Dermis blood vessel endothelial cell (primary cell): ENCODE results near the gene GHRL. TPM values are rescaled to one million over a fixed set of nuclear protein-coding genes. Genes with fewer than 3 reads are reported as not detected.
A peak's percentile ranks its signal among the peaks of the same experiment; 100 is the strongest.
"Not testable (repeated sequence)": the region's sequence is repeated elsewhere in the genome, so short reads cannot be mapped to it uniquely, and the experiment has no call there.

ENCODE experiments used
- DNase-seq: peaks from one replicate; pipeline ENCODE4 v3.0.0; 2010
- total RNA-seq: library from RNA; depleted of rRNA; stranded (reverse); fragments of >200 nt; gene quantifications from 2 replicates; pipeline ENCODE4 v1.2.3, GENCODE V29; 2014

Gene GHRL
- total RNA-seq, 1 donor from 2014 or later, result 0.68 TPM

DNA sequence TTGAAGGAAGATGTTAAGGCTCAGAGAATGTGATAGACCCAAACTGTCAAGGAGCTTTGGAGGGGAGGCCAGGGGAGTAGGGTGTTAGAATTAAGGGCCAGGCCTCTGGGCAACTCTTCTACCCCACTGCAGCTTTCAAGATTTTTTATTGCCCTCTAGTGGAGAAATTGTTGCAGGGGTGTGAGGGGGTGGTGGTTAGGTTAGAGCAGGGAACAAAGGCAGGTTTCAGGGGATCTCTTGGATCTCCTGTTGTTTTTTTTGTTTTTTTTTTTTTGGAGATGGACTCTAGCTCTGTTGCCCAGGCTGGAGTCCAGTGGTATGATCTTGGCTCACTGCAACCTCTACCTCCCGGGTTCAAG is 29.6 kb upstream of the GHRL start:
- peak; percentile 34 for DNase-seq

DNA sequence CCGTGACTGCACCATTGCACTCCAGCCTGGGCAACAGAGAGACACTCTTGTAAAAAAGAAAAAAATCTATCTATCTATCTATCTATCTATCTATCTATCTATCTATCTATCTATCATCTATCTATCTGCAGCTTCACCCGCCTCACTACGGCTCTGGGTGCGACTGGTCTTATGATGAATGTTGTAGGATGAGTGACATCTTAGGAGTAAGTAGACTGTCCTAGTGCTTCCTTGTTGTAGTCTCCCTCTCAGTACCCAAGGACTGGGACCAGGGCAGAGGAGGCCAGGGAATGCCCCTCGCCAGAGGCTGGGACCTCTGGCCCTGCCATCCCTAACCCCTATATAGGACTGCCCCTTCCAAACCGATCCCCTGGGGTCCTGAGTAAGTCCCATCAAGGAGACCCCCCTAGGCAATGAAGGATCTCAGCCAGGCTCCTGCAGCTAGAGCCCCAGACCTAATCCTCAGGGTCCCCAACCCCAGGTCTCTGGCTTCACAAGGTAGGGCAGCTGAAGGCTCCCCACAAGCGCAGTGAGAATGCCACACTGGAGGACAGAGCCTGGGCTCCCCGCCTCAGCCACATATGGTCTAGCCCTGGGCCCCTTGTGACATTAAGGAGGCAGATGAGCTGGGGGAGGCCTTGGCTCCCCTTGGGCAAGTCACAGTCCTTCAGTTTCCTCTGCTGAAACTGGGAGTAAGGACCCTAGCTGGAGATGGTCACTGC is 29.0 kb upstream of the GHRL start:
- no peak for DNase-seq

DNA sequence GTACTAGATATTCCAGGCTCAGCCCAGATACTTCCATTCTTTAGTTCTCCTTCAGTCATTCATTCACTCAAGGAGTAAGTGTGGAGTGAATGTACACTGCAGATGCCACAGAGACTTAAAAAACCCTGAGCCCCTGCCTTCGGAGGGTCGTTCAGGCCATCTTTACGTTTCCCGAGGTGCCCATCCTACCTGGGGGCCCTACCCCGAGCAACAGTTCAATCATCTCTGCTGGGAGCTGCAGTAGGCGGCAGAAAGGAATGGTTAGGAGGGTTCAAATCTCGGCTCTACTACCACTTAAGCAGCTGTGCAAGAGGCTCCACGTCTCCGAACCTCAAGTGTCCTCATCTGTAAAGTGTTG is 27.6 kb upstream of the GHRL start:
- no peak for DNase-seq

DNA sequence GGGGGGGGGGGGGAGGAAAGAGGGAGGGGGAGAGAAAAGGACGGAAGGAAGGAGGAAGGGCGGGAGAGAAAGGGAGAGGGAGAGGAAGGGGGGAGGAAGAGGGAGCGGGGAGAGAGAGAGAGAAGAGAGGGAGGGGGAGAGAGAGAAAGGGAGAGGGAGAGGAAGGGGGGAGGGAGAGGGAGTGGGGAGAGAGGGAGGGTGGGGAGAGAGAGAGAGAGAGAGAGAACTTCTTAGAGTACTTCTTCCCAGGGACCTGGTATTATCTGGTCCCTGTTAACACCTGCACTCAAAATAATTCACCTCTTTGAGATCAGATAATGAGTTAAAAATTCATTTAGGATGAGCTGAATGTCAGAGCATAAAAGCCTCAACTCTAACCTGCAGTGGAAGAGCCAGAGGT is 27.1 kb upstream of the GHRL start:
- DNase-seq, result no peak

DNA sequence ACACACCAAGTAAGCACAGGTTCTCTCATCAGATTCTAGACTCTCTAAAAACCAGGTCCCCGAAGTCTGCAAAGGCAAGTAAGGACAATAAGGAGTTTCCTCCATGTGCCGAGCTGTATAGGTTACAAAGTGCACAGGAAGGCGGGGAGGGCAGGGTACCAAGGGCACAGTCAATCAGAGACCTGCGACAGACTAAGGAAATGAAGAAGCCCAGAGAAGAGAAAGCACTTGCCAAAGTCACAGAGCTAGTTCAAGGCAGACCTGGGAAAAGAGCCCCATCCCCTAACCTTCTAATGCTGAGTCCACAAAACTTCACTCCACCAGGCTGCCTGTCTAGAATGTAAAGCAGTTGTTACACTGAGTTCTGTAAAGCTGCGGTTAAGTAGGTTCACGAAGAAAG is 26.5 kb upstream of the GHRL start:
- DNase-seq, result no peak

DNA sequence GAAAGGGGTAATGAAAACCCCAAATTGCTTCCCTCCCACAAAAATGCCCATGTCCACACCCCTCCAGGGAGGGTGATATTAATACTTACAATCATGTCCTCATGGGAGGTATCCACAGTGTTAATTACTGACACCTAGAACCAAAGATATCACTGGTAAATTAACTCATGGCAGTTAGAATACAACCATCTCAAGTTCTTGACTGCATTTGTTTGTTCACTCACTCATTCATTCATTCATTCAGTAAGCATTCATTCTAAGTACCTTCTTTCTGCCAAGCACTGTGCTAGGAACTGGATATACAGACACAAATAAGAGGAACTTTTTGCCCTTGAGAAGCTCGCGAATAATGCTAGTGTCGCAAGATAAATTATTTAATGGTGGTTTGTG is 25.2 kb upstream of the GHRL start:
- no peak for DNase-seq

DNA sequence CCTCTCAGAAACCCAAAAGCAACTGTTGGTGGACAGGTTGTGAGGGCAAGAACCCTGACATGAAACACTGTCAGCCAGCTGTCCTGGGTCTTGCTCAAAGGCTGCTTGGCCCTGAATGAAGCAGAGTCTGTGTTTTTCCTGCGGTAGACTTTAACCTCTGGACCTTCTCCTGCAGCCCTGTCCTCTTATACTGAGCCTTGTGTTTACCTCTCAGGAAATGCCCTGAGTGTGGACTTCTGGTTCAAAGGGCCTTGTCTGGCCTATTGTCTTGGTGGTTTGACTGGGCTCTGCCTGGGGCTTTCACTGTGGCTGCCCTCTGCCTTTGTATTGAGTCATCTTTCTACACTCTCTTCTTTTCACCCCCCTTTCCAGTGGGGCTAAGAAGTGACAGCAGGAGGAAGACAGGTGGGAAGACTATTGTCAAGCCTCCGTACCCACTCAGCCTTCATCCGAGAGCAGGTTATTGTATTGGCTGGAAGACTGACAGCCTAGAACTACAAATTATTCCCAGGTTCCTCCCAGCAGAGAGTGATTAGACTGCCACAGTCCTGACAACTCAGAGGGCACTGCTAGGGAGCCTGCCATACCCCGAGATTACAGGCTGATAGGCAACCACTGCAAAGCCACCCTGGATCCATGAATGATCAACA is 24.7 kb upstream of the GHRL start:
- DNase-seq, result peak; percentile 35

DNA sequence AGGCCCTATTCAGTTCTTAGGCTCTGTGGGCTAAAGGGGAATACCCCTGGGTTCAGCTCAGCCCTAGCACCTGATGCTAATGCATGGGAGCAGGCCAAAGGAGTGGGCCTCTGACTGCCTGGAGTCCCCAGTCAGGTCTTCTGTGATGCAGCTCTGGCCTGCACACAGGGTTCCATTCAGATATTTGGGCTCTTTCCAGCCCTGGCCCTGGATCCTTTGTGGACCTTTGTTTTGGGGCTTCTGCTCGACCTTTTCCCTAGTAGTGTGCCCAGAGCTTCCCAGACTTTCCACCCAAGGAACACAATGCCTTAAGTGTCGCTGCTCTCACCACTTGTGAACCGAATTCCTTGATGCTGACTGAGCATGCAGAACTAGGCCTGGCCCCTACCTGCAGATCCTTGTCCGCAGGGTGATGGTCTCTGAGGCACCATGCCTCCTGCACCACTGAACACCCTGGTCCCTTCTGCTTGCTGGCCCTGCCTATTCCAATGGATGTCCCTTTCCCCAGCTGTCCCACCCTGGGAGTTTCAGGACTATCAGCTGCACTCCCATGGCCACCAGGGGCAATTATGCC is 23.1 kb upstream of the GHRL start:
- DNase-seq, result no peak

DNA sequence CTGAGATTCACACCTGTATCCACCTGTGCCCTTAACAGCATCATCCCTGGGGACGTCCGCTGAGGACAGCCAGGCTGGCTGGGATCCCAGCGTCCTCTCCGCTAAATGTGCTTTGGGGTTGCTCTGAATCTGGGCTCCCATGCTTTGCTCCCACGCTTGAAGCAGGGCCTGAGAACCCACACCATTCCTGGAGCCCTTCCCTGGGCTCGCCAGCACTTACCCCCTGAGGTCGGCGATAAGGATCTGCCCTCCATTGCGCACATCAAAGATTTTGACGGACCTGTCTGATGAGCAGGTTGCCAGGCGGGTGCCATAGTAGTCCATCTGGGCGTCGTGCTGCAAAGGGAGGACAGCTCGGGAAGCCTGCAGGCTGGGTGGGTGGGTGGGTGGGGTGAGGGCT is 22.4 kb upstream of the GHRL start:
- DNase-seq, result no peak

DNA sequence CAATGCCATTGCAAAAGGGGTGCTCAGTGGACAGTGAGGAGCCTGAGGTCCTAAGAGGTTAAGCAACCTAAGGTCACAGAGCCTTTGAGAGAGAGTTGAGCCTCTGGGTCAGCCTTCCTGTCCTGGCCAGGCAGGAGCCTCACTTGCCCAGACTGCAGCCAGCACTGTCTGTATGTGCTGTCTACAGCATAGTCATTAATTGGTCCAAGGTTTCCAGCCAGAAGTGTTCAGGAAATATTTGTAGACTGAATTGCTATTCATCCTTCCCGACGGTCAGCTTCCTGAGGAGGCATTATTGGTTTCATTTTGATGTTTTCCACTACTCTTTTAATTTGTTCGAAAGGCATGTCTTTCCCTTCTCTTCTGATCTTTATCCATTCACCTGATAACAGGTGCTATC is 20.1 kb upstream of the GHRL start:
- DNase-seq, result peak; percentile 68

DNA sequence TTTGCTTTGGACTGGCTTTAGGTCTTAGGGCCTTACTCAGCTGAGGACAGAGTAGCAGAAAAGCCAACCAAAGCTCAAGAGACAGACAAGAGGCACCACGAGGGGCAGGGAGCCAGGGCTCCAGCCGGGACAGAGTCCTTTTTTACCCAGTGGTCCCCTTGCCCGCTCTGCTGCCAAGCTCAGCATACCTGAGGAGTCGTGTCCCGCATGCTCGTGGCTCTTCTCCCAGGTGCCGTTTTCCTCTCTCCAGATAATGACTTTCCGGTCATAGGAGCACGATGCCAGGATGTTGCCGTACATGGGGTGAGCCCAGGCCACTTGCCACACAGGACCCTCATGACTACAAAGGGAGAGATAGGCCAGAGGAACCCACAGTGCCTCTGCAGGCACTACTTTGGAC is 19.6 kb upstream of the GHRL start:
- no peak for DNase-seq

DNA sequence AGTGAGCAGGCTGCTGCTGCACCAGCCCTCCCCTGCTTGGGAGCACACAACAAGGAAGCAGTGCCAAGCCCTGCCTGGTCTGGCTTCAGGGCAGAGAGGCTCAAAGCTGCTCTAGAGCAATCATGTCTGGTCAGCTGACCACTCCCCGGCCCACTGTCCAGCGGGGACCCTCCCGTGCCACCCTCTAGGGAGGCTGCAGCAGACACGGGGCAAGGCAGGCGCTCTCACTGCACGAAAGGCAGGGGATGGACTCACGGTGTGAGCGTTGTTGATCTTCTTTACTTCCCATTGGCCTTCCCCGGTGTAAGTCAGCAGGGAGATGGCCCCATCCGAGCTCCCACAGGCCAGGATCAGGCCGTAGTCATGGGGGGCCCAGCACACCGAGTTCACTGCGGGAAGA is 19.0 kb upstream of the GHRL start:
- no peak for DNase-seq

DNA sequence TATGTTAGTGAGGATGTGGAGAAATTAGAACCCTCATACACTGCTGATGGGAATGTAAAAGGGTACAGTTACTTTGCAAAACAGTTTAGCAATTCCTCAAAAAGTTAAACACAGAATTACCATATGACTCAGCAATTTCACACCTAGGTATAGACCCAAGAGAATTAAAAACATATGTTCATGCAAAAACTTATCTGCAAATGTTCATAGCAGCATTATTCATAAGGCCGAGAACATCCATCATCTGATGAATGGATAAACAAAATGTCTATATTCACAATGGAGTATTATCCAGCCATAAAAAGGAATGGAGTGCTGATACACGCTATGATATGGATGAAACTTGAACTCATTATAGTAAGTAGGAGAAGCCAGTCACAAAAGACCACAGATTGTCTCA is 17.8 kb upstream of the GHRL start:
- DNase-seq, result no peak

DNA sequence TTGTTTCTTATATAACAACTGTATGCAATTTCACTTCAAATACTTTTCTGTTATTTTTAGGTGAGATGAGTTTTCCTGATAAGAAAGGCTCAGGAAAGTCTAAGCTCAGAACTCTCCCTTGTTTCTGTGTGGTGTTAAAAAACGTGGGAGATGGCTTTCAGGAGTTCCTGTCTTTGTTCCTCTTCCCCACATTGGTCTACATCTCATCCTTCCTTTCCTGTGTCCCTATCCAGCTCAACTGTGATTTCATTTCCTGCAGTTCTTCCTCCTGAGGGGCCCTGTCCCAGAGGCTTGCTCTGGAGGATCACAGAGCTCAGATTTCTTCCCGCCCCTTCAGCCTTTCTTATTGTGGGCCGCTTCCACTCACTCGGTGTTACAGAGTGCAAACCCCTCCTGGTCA is 17.0 kb upstream of the GHRL start:
- DNase-seq, result peak; percentile 84

DNA sequence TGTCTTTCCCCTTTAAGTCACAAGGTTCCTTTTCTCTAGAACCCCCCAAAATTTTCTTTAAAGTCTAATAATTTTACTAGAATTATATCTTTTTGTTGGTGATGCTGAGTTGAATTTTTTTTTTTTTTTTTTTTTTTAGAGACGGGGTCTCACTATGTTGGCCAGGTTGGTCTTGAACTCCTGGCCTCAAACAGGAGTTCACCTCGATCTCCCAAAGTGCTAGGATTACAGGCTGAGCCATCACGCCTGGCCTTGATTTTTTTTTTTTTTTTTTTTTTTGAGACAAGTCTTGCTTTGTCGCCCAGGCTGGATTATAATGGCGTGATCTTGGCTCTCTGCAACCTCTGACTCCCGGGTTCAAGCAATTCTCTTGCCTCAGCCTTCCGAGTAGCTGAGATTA is 15.9 kb upstream of the GHRL start:
- DNase-seq, result no peak

DNA sequence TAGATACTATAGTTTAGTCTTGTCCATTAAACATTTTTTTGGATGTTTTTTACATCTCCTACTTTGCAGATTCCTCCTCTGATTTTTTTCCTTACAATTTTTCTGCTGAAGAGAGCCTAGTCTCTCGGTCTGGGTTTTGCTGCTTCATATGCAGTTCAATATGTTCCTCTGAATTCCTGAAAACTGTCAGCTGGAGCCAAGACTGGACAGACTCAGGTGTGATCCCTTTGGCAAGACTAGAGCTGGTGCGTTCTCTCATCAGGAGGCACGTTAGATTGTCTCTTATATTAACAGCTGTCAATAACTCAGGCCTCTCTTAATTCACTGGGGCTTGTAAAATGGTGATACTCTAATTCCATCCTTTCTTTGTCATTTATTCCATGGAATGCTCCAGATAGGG is 13.4 kb upstream of the GHRL start:
- no peak for DNase-seq

DNA sequence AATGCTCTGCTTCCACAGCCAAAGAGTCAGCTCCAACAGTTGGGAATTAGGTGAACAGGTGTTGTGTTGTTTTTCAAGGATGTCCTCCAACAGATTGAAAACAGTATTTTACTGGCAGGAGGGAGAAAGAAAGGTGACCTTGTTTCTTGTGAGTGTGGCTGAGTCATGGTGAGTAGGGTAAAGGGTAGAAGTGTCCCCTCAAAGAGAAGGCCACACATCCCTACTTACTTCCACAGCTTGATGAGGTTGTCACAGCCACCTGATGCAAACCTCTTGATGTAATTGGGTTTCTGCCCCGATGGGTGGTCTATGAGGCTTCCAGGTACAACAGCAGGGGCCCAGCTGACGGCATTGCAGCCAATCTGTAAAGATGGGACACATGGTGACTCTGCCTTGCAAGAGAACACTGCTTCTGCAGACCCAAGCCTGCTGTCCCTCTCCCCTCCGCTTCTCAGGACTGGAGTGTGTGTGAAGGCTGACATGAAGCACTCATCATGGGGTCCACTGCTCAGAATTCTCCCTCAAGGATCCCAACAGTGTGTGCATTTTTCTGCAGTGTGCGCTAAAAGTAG is 12.7 kb upstream of the GHRL start:
- DNase-seq, result no peak

DNA sequence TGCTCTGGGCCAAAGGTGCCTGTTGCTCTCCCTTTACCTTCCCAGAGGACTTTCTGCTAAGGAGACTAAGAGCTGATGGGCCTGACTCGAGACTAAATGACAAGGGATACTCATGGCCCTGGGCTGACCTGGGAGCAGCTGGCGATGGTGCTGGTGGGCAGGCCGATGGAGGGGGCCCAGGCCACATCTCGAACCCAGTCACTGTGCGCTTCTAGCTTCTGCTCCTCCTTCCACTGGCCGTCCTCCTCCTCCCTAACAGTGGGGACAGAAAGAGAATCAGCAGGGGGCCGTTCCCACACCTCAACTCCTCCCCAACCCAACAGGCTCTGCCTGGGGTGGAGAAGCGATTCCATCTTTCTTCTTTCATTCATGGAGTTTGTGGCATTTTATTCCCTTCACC is 12.2 kb upstream of the GHRL start:
- no peak for DNase-seq

DNA sequence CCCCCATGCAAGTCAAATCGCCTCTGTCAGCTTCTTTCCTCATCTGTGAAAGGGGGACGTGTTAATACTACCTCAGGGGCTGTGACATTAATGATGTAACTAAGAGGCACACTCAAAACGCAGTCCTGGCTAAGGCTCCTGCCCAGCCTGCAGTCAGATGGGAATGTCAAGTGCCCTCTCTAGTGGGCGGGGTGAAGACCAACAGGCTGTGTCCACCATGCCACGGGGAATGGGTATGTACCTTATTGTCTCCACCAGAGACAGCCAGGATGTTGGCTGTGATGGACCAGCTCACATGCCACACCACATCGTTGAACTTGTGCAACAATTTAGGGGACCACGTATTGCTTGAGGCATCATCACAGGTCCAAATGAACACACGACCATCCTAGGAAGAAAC is 11.0 kb upstream of the GHRL start:
- DNase-seq, result no peak

DNA sequence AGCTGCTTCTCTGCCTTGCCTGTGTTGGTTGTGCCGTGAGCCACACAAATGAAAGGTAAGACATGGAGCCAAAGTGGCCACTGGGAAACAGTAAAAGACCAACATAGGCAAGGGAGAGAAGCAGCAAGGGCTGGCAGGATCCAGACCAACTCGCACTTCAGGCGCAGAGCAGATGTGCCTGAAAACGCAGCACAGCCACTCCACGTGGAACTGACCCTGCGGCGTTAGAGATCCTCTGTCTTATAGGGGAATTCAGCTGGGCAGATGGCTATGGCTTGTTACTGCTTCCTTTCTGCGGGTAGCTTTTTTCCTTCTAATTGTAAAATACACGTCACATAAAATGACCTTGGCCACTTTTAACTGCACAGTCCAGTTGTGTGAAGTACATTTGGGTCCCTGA is 10.4 kb upstream of the GHRL start:
- no peak for DNase-seq

DNA sequence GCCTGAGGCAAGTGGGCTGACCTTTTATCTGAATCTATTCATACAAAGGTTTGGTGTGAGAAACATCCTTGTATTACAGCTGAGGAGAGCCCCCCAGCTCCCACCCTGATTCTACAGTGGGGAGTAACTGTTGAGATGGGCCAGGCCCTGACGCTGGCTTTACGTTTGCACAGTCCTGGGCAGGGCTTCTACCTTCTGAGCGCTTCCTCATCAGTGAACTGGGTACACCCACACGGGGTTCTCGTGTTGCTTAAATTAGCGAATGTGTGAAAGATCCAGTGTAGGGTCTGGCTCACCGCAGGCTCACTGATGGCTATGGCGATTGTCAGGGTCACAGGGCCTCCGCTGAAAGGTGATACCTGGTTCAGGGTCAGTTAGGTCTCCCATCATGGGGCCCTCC is 7.3 kb upstream of the GHRL start:
- DNase-seq, result no peak

DNA sequence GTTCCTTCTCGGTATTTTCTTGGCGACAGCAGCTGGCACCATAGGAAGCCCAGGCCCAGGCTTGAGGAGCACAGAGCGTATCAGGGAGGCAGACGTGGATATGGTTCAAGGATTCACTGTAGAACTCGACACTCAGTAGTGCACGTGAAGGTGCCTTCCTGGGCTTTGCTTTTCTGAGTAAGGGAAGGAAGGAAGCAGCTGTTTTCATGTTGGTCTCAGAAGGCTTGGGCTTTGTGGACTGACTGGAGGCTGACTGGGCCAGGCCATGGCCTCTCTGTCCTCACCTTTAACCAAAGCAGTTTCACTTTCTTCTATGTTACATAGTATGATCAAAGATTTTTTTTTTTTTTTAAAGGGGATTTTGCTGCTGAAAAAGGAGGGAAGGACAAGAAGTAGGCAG is 6.9 kb upstream of the GHRL start:
- DNase-seq, result peak; percentile 39

DNA sequence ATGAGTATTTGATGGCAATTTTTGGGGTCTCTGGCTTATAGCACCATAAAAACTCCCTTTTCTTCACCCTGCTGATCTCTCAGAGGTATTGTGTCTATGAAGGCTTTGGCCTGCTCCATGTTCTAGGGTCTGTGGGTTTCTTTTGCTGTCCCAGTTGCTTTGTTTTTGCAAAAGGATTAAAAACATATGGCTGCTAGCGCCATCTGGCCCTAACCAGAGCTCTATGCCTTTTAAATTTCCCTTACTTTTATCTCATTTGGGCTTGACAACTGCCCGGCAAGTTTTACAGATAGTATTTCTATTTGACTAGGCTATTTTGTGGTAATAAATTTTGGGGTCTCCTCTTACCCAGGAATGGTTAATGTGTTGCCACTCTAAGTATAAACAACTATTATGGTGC is 6.4 kb upstream of the GHRL start:
- DNase-seq, result no peak

DNA sequence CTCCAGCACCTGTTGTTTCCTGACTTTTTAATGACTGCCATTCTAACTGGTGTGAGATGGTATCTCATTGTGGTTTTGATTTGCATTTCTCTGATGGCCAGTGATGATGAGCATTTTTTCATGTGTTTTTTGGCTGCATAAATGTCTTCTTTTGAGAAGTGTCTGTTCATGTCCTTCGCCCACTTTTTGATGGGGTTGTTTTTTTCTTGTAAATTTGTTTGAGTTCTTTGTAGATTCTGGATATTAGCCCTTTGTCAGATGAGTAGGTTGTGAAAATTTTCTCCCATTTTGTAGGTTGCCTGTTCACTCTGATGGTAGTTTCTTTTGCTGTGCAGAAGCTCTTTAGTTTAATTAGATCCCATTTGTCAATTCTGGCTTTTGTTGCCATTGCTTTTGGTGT is 5.3 kb upstream of the GHRL start:
- not testable (repeated sequence) for DNase-seq
